ENCODE data around the gene MRPL1.
"Not testable (repeated sequence)": the region's sequence is repeated elsewhere in the genome, so short reads cannot be mapped to it uniquely, and the experiment has no call there.

The MRPL1 gene

DNA sequence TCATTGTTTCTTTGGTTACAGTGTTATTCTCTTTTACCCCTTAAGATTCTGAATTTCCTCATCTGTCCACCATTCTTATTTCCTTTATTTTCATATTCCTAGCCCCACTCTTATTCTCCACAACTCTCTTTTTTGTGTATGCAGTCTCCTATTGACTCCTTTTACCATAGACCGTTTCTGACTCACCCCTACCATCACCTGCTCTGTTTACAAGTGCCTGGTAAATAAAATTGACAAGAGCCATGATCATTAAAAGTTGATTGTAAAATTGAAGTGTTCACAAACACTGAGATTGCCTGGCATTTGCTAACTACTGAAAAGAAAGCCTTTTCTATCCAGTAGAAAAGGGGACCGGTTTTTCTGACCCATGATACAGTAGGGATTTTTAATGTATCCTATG is 54.4 kb downstream of the MRPL1 start:
- no peak for DNase-seq

DNA sequence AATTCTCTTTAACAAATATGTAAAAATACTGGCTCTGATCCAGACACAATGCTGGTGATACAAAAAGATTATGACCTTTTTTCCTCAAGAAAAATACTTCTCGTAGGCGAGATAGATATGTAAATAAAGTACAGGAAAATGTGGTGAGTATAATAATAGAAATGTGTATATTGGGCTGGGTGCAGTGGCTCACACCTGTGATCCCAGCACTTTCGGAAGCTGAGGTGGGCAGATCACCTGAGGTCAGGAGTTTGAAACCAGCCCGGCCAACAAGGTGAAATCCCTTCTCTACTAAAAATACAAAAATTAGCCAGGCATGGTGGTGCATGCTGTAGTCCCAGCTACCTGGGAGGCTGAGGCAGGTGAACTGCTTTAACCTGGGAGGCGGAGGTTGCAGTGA is 55.0 kb downstream of the MRPL1 start:
- DNase-seq = no peak

DNA sequence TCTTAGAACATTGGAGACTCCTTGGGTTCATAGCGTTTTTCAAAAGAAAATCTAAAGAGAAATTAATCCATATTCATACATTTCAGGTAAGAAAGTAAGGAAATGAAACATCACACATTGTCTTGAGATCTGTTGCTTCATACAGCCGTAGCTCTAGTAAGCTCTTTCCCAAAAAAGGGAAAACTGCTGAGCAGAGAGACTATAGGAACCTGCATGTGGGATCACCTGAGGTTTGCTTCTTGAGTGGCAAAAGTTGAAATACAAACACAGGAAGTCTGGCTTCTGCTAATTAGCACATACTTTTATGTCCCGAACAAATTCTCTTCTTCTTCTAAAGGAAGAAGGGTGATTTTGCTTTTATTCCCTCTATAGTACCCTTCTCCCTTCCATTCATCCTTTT is 57.7 kb downstream of the MRPL1 start:
- DNase-seq = no peak

DNA sequence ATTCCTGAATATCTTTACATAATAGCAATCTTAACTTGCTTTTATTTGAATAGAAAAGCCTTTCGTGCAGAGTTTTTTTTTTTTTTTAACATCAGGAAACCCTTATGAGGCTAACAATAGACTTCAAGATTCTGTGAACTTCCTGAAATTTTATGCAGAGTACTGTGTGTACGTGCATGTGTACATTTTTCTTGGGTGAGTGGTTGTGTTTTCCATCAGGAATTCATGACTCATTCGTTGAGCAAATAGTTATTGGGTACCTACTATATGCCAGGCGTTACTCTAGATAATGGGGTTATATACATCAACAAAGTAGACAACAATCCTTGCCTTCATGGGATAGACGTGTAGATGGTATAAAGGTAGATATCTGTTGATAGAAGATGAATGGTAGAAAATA is 59.1 kb downstream of the MRPL1 start:
- DNase-seq = no peak

DNA sequence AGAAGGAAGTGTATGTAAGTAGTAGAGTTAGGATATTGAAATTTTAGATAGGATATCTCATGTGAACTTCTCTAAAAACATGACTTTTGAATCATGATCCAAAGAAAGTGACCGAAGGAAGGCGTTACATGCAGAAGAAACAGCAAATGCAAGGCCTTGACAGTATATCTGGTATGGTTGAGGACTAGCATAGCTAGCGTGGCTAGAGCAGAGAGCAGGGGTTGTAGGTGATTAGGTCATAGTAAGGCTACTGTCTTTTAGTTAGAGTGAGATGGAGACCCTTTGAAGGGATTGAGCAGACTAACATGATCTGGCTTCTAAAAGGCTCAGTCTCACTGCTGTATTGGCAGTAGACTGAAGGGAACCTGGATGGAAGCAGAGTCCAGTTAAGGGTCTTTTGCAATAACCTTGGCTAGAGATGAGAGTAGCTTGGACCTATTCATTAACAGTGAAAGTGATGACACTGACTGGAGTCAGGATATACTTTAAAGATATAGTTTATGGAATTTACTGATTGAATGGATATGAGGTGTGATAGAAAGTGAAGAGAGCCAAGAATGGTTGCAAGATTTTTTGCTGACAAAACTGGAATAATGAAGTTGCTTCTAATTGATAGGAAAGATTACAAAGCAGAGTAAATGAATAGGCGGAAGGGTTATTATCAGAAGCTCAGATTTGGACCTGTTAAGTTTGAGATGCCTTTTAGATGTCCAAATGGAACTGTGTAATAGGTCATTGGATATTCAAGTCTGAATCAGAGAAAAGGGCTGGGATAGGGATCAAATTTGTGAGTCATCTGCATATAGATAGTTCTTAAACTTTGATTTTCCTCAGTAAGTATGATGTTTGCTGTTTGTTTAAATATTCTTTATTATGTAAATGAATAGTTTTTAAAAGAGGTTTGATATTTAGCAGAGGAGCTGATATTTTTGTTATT is 59.8 kb downstream of the MRPL1 start:
- DNase-seq = no peak

DNA sequence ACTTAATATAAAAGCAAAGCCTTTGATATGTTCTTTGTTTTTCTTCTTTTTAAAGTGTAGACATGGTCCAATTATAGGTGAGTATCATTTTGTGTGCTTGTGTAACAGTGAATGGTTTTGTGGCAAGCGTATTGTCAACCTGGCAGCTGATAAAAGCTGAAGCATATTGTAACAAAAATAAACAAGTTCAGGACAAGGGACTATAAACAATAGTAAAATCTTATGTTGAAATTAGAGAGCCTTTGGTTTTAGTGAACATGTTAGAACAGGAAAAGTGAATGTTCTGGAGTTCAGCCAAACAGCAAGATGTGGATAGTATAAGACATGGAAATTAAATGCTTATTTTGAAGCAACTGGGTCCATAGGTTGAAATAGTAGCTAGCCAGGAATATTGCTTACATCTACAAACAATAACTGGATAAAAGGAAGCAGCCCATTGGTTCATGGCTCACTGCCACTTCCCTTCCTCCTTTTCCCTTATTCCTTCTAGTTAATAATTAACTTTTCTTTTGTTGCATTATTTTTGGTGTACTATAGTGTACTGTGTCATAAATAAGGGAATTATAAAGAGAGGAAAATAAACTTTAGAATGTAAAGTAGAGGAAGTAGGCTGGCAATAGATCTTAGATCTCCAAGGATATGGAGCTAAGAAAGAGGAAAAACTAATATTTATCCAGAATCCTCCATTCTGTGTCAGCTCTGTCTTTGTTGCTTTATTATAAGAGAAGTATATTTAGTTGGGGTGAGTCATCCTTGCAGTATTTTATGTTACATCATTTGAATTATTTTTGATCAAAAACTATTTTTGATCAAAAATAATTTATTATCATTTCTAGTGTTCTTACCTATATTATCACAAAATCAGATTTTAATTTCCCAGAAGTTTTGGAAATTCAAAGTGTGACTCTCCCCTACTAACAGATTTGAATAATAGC is 65.6 kb downstream of the MRPL1 start:
- DNase-seq = no peak

DNA sequence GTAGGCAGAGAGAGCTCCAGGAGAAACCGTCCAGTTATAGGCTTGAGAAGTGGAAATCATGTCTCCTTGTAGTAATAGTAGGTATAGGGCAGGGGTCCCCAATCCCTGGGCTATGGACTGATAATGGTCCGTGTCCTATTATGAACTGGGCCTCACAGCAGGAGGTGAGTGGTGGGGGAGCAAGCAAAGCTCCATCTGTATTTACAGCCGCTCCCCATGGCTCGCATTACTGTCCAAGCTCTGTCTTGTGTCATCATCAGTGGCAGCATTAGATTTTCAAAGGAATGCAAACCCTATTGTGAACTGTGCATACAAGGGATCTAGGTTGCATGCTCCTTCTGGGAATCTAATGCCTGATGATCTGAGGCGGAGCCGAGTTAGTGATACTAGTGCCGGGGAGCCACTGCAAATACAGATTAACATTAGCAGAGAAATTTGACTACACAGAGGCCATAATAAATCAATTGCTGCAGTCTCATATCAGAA is 67.6 kb downstream of the MRPL1 start:
- no peak for DNase-seq

DNA sequence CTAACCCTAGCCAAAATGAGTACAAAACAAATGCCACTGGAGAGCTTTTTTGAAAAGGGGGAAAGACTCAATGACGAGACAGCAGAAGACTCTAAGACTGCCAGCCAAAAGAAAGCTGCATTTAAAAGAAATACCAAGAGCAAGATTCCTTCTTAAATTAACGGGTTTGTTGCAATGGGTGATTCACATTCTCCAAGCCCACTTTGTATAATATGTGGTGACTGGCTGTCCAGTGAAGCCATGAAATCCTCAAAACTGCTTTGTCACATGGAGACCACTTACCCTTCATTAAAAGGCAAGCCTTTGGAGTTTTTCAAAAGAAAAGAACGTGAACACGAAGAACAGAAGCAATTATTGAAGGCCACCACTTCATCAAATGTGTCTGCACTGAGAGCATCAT is 68.2 kb downstream of the MRPL1 start:
- DNase-seq = no peak

DNA sequence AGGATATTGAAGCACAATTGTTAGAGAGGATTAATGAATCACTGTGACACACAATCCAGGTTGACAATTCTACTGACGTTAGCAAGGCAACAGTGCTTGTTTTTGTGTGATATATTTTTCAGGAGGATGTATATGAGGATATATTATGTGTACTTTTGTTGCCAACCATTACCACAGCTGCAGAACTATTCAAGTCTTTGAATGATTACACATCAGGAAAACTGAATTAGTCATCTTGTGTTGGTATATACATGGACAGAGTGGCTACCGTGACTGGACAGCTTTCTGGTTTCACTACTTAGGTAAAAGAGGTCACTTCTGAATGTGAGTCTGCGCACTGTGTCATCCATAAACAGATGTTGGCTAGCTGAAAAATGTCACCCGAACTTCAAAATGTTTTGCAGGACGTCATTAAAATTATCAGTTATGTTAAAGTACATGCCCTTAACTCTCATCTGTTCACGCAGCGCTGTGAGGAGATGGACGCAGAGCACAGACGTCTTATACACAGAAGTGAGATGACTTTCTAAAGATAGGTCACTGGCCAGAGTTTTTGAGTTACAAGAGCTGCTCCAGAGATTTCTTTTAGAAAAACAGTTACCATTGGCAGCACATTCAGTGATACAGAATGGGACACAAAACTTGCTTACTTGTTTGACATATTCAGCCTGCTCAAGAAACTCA is 69.0 kb downstream of the MRPL1 start:
- DNase-seq = no peak

DNA sequence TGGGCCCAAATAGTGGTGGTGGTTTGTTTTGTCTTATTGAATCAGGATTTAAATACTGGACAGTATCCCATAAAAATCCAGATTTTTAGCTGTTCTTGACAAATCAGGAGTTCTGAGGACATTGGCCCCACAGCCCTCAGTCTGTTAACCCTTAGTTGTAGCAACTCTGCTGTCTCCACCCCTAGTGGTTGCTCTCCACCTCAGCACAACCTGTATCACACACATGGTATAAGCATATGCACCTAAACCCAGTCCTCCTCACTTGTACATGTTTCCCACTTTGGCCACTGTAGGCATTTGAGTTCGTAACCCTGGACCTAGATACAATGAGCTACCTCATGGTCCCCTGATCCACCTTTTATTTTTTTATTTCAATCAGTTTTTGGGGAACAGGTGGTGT is 75.9 kb downstream of the MRPL1 start:
- no peak for DNase-seq

DNA sequence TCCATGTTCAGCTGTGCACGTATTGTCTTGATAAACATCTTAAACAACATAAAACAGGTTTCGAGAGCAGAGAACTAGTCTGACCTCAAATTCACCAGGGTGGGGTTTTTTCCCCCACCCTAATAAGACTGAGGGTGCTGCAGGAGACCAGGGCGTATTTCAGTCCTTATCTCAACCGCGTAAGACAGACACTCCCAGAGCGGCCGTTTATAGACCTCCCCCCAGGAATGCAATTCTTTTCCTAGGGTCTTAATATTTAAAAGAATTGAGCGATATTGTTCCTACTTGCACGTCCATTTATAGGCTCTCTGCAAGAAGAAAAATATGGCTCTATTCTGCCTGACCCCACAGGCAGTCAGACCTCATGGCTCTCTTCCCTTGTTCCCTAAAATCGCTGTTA is 83.3 kb downstream of the MRPL1 start:
- DNase-seq = not testable (repeated sequence)

DNA sequence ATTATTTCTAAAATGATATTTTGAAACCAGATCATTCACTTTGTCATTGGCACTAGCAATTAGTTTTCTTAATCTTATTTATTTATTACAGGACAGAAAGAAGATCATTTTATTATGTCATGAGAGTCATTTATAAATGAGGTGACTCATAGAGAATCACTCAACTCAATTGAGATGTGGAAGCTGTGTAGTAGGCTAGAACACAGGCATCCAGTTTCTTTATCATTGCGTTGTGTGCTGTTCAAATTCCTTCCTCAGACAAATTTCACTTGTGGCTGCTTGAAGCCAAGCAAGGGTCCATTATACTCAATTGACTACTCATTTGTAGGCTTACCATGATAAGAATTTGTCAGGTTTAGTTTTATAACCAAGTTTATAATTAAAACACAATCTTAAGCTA is 87.6 kb downstream of the MRPL1 start:
- DNase-seq = no peak

DNA sequence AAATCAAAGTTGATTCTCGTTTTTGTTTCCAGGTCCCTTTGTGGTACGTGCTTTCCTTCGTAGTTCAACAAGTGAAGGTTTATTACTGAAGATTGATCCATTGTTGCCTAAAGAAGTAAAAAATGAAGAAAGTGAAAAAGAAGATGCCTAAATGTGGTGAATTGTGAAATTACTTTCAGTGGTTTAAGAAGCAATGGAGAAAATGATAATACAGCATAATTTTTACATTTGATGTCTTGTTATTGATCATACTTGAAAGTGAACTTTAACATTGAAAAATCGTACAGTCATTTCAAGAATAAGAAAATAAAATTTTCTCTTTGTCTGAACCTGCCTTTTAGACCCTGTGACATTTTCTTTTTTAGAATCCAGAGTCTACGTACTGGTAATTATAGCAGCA is 89.8 kb downstream of the MRPL1 start:
- DNase-seq = peak in 1 of 5 donors; percentile 6

DNA sequence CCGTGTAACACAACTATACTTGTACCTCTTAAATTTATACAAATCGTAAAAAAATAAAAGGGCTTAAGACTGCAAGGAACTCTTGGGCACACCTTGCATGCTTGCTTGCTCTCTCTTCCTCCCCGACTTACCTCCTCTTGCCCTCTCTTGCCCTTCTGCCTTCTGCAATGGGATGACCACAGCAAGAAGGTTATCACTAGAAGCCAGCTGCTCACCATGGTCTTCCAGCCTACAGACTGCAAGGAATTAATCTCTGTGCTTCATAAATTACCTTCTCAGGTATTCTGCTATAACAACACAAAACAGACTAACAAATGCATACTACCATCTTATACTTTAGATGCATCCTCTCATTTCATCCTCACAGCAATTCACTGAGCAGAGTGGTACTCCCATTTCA is 92.1 kb downstream of the MRPL1 start:
- no peak for DNase-seq

DNA sequence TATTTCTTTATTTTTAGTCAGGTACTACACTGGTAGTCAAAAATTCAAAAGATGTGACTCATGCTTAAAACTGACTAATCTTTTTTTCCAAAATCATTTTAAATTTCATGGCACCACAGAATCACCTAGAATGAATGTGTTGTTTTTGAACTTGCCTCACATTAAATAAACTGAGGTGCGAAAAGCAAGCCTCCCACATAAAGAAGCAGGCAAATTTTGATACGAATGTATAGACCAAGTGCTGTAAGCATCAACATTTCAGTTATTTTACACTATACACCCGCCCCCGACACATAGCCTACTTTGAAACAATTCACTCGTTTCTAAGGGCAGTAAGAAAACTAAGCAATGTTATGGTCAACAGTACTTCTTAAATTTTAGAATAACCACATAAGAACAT is 94.3 kb downstream of the MRPL1 start:
- DNase-seq = no peak

DNA sequence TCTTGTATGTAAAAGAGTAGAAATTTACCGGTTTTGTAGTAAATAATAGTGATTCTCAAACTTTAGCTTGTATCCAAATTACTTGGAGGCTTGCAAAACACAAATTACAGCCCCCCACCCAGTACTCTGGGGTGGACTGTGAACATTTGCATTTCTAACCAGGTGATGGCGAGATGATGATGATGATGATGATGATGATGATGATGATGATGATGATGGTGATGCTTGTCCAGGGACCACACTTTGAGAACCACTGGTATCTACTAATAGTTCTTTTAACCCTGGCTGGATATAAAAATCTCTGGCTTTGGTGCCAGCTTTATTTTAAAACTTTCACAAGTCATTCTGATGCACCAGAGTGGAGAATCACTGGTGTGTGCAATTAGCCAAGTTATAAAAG is 96.3 kb downstream of the MRPL1 start:
- no peak for DNase-seq

DNA sequence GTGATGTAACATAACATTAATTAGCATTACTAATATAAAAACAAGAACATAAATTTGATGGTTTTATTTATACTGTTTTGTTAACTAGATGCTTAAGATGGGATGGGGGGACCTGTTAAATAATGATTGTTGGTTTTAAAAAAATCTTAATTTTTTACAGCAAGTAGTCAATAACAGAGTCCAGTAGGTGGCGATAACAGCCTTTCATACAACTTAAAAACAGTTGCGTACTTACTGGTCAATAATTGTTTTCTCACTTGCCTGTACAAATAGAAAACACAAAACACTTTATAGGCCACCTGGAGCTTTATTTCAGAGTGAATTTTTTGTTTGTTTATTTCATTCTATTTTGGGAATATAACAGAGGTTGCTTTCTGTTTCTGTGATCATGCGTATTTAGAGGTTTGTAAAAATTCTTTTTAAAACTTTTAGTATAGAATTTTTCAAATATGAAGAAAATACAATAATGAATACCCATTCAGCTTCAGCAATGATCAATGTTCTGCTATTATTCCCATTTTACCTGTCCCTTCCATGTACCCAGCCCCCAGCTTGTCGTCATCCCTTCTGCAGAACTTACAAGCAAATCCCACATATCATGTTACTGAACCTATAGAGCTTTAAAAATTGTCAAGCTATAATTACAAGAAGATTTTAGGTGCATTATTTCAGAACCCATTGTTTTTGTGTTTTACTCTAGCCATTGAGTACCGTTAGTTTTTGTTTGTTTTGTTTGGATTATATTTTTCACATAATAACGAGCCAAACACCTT is 97.1 kb downstream of the MRPL1 start:
- DNase-seq = peak in 1 of 5 donors; percentile 28

DNA sequence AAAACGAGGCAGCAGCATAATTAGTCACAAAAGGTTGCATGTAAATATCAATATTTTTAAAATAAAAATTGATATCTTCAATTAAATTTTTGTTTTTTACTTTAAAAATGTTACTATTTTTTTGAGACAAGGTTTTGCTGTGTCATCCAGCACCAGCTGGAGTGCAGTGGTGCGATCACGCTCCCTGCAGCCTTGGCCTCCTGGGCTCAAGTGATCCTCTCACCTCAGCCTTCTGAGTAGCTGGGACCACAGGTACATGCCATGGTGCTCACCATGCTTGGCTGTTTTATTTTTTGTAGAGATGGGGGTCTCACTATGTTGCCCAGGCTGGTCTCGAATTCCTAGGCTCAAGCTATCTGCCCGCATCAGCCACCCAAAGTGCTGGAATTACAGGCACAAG is 97.7 kb downstream of the MRPL1 start:
- DNase-seq = no peak

DNA sequence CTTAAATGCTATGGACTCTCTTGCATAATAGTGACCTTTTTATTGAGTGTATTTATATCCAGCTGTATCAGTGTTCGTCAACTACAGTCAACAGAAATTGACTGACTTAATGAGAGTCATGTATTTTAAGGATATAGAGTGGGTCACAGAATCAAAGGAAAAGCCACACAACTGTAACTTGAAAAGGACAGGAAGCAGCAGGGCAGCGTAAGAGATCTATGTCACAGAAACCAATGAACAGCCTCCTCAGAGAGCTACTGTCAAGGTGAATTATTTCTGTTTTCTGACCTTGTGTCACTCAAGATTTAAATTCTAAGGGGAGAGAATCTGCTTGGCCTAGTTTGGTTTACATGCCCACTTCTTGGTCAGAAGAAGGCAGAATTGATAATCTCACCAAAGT is 100.4 kb downstream of the MRPL1 start:
- DNase-seq = no peak

DNA sequence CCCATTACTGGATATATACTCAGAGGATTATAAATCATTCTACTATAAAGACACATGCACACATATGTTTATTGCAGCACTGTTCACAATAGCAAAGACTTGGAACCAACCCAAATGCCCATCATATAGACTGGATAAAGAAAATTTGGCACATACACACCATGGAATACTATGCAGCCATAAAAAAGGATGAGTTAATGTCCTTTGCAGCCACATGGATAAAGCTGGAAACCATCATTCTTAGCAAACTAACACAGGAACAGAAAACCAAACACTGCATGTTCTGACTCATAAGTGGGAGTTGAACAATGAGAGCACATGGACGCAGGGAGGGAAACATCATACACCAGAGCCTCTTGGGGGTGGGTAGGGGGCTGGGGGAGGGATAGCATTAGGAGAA is 111.0 kb downstream of the MRPL1 start:
- DNase-seq = not testable (repeated sequence)

DNA sequence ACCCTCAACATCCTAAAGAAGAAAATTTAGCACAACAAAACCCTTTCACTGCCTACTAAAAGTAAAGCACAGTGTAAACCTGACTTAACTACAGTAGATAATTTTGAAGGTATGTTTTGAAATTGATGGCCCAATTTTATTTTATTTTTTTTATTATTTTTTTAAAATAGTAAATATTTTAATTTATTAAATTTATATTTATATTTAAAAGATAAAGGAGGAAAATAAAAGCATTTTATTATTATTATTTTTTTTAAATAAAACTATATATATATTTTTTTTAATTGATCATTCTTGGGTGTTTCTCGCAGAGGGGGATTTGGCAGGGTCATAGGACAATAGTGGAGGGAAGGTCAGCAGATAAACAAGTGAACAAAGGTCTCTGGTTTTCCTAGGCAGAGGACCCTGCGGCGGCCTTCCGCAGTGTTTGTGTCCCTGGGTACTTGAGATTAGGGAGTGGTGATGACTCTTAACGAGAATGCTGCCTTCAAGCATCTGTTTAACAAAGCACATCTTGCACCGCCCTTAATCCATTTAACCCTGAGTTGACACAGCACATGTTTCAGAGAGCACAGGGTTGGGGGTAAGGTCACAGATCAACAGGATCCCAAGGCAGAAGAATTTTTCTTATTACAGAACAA is 120.4 kb downstream of the MRPL1 start:
- not testable (repeated sequence) for DNase-seq

Data from T-helper 1 cell (primary cell).